Progenitor cell of endocrine pancreas (in vitro differentiated cells): Measurements from ENCODE around the gene NDFIP1. TPM values are rescaled to one million over a fixed set of nuclear protein-coding genes. Genes with fewer than 3 reads are reported as not detected.

ENCODE experiments used
- DNase-seq: peaks from one replicate; pipeline ENCODE4 v3.0.0; 2021; ENCODE audit warnings: low spot score; ENCODE audit not compliant: unreplicated experiment
- H3K27ac Mint-ChIP-seq: 2 replicates; pipeline ENCODE4 v1.8.0; 2021; ENCODE audit warnings: mild to moderate bottlenecking, moderate library complexity, mixed read lengths
- H3K27me3 Mint-ChIP-seq: 2 replicates; pipeline ENCODE4 v1.8.0; 2021; ENCODE audit warnings: mixed read lengths
- H3K36me3 Mint-ChIP-seq: 2 replicates; pipeline ENCODE4 v1.8.0; 2022; ENCODE audit warnings: mixed read lengths; ENCODE audit not compliant: insufficient read depth
- H3K4me1 Mint-ChIP-seq: 2 replicates; pipeline ENCODE4 v1.8.0; 2021; ENCODE audit warnings: low read depth, mixed read lengths
- H3K4me3 Mint-ChIP-seq: 2 replicates; pipeline ENCODE4 v1.8.0; 2021; ENCODE audit warnings: low read depth, mild to moderate bottlenecking, moderate library complexity, mixed read lengths
- H3K9me3 Mint-ChIP-seq: 2 replicates; pipeline ENCODE4 v1.8.0; 2021; ENCODE audit warnings: low read depth, mixed read lengths
- total RNA-seq: library from RNA; stranded (reverse); gene quantifications from 2 replicates; pipeline ENCODE4 v1.2.1, GENCODE V29; 2021
- TF ChIP-seq, protein P1 (sequence below): fragments of 200-600 bp; sonication (generic); IDR thresholded peaks from one replicate; pipeline ENCODE4 v1.5.0; 2021; ENCODE audit warnings: antibody characterized with exemption, mild to moderate bottlenecking; ENCODE audit not compliant: unreplicated experiment

NDFIP1 gene
- total RNA-seq, 1 donor from 2014 or later, result 247 TPM

GRCh38 chr5:142069606-142070399, 38.8 kb upstream of the NDFIP1 start:
- Mint-ChIP-seq H3K27me3 (no peaks in the 10 kb centered on the region), H3K9me3 (peaks cover 5% of the 10 kb centered on the region)
- no peak for DNase-seq

DNA sequence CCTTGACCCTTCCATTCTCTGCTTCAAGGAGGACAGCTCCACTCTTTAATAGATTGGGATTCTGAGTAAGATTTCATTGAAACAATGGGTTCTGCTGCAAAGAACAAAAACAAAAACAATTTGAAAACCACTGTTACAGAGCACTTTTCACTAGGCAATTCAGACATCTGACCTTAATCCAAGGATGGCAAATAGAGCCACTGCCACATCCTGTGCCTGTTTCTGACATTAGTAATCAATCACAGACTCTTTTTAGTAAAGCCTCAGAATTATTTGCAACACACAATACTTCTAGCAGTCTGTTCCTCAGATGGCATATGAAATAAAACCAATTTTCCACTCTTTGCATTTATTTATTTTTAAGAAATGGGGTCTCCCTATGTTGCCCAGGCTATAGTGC, 37.8 kb upstream of the NDFIP1 start:
- TF ChIP-seq, protein P1, sequence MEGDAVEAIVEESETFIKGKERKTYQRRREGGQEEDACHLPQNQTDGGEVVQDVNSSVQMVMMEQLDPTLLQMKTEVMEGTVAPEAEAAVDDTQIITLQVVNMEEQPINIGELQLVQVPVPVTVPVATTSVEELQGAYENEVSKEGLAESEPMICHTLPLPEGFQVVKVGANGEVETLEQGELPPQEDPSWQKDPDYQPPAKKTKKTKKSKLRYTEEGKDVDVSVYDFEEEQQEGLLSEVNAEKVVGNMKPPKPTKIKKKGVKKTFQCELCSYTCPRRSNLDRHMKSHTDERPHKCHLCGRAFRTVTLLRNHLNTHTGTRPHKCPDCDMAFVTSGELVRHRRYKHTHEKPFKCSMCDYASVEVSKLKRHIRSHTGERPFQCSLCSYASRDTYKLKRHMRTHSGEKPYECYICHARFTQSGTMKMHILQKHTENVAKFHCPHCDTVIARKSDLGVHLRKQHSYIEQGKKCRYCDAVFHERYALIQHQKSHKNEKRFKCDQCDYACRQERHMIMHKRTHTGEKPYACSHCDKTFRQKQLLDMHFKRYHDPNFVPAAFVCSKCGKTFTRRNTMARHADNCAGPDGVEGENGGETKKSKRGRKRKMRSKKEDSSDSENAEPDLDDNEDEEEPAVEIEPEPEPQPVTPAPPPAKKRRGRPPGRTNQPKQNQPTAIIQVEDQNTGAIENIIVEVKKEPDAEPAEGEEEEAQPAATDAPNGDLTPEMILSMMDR, result no peak
- no peaks in the 10 kb centered on the region for H3K27me3 Mint-ChIP-seq

More at GRCh38 chr5:142069606-142070399, 38.8 kb upstream of the NDFIP1 start:
- Mint-ChIP-seq H3K4me3 (no peak overlapping the region), H3K4me1 (peaks cover 38% of the 10 kb centered on the region), H3K27ac (no peak overlapping the region), H3K36me3 (peaks cover 3% of the 10 kb centered on the region)
- TF ChIP-seq, protein P1, result no peak

GRCh38 chr5:142072488-142072887, 36.1 kb upstream of the NDFIP1 start:
- peaks cover 36% of the 10 kb centered on the region for H3K4me1 Mint-ChIP-seq
- H3K4me3 Mint-ChIP-seq, result no peak overlapping the region
- TF ChIP-seq, protein P1, result no peak
- no peaks in the 10 kb centered on the region for H3K27me3 Mint-ChIP-seq
- H3K9me3 Mint-ChIP-seq, result peaks cover 5% of the 10 kb centered on the region
- peak overlapping the region; percentile 75 for H3K27ac Mint-ChIP-seq
- DNase-seq, result no peak
- peaks cover 3% of the 10 kb centered on the region for H3K36me3 Mint-ChIP-seq

More for the DNA sequence above, 37.8 kb upstream of the NDFIP1 start:
- no peak for DNase-seq
- Mint-ChIP-seq H3K4me3 (no peak overlapping the region), H3K27ac (peak overlapping the region; percentile 45), H3K4me1 (peaks cover 36% of the 10 kb centered on the region), H3K9me3 (peaks cover 5% of the 10 kb centered on the region), H3K36me3 (peaks cover 3% of the 10 kb centered on the region)

GRCh38 chr5:142073362-142073988, 35.1 kb upstream of the NDFIP1 start:
- peaks cover 37% of the 10 kb centered on the region for H3K4me1 Mint-ChIP-seq

GRCh38 chr5:142074006-142074405, 34.6 kb upstream of the NDFIP1 start:
- H3K4me3 Mint-ChIP-seq, result no peak overlapping the region
- H3K4me1 Mint-ChIP-seq, result peaks cover 41% of the 10 kb centered on the region
- no peaks in the 10 kb centered on the region for H3K27me3 Mint-ChIP-seq
- H3K36me3 Mint-ChIP-seq, result peaks cover 4% of the 10 kb centered on the region
- H3K27ac Mint-ChIP-seq, result peak overlapping the region; percentile 98
- TF ChIP-seq, protein P1, result no peak
- no peak for DNase-seq
- peaks cover 5% of the 10 kb centered on the region for H3K9me3 Mint-ChIP-seq

More at GRCh38 chr5:142073362-142073988, 35.1 kb upstream of the NDFIP1 start:
- TF ChIP-seq, protein P1, result no peak
- Mint-ChIP-seq H3K9me3 (peaks cover 5% of the 10 kb centered on the region), H3K27me3 (no peaks in the 10 kb centered on the region), H3K27ac (peak overlapping the region; percentile 98), H3K36me3 (peaks cover 4% of the 10 kb centered on the region), H3K4me3 (no peak overlapping the region)
- DNase-seq, result no peak
